Neural progenitor cell (in vitro differentiated cells): ENCODE results near the gene MZB1.

Experiments used
- EZH2 ChIP-seq: fragments of 200-600 bp; sonication (generic); IDR thresholded peaks from 2 replicates; pipeline ENCODE4 v1.6.1; 2017; ENCODE audit warnings: antibody characterized with exemption, mild to moderate bottlenecking, moderate library complexity
- TF ChIP-seq, protein P1 (sequence below): fragments of 200-600 bp; sonication (generic); IDR thresholded peaks from 2 replicates; pipeline ENCODE4 v1.5.1; 2017; ENCODE audit warnings: antibody characterized with exemption, mild to moderate bottlenecking

DNA sequence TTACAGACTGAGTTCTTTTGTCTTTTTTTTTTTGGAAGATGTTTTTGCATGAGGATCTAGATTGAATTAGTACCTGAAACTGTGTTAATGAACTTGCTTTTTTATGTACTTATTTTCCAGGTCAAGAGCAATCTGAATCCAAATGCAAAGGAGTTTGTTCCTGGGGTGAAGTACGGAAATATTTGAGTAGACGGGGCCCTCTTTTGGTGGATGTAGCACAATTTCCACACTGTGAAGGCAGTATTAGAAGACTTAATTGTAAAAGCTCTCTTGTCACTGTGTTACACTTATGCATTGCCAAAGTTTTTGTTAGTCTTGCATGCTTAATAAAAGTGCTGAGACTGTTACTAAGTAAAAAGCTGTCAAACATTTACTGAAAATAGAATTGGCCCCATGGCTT lies 21.1 kb downstream of the MZB1 start:
- TF ChIP-seq, protein P1, sequence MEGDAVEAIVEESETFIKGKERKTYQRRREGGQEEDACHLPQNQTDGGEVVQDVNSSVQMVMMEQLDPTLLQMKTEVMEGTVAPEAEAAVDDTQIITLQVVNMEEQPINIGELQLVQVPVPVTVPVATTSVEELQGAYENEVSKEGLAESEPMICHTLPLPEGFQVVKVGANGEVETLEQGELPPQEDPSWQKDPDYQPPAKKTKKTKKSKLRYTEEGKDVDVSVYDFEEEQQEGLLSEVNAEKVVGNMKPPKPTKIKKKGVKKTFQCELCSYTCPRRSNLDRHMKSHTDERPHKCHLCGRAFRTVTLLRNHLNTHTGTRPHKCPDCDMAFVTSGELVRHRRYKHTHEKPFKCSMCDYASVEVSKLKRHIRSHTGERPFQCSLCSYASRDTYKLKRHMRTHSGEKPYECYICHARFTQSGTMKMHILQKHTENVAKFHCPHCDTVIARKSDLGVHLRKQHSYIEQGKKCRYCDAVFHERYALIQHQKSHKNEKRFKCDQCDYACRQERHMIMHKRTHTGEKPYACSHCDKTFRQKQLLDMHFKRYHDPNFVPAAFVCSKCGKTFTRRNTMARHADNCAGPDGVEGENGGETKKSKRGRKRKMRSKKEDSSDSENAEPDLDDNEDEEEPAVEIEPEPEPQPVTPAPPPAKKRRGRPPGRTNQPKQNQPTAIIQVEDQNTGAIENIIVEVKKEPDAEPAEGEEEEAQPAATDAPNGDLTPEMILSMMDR, result peak; percentile 10
- TF ChIP-seq EZH2, result no peak
